ENCODE measurements around the gene GOLPH3L. TPM values are rescaled to one million over a fixed set of nuclear protein-coding genes. Genes with fewer than 3 reads are reported as not detected.
A peak's percentile ranks its signal among the peaks of the same experiment; 100 is the strongest.

The GOLPH3L gene
- total and polyA plus RNA-seq, 2 donors (not counting 1 experiment from before 2014, with no cell fraction given) = 7.4 to 25.3 TPM

- H3K9ac ChIP-seq (ENCODE audit: low read length) = no peak overlapping the region
- ChIA-PET POLR2A (no interaction called here), CTCF (interaction anchor here (0.7 to 1.8 kb wide), 2 partner anchors 11 to 1223 kb away, joined by 3 to 6 read pairs; partner anchors contain the start of gene GOLPH3L)
- H3K79me2 ChIP-seq (ENCODE audit: control insufficient read depth, insufficient read depth, low read length) = peaks cover 8% of the 10 kb centered on the region
- no peak overlapping the region for H3K4me2 ChIP-seq (replicated peaks; ENCODE audit: low read depth, low read length, poor library complexity, severe bottlenecking)
- H3K4me3 Mint-ChIP-seq = no peak overlapping the region
- H3K9me3 Mint-ChIP-seq (ENCODE audit: insufficient read depth) = no peaks in the 10 kb centered on the region
- H3K27me3 Mint-ChIP-seq = no peaks in the 10 kb centered on the region
- TF ChIP-seq CTCF (IDR thresholded peaks at IDR 0.05) (no peak), EZH2 (IDR thresholded peaks at IDR 0.05; ENCODE audit: borderline replicate concordance, insufficient read depth, low read depth, low read length, poor library complexity, severe bottlenecking) (no peak)
- peaks cover 17% of the 10 kb centered on the region for H3K4me1 Mint-ChIP-seq
- H4K20me1 ChIP-seq (ENCODE audit: control insufficient read depth, insufficient read depth, low read length, poor library complexity, severe bottlenecking) = no peaks in the 10 kb centered on the region
- peaks cover 10 to 11% of the 10 kb centered on the region in 2 donors for H3K4me1 ChIP-seq (ENCODE audit: control insufficient read depth in 2 of 2, insufficient read depth in 2 of 2, low read length in 2 of 2)
- no peak overlapping the region for H2AFZ ChIP-seq (ENCODE audit: insufficient read depth, low read depth, low read length, poor library complexity, severe bottlenecking)
- no peaks in the 10 kb centered on the region for H3K9me3 ChIP-seq (ENCODE audit: control extremely low read depth in 1 of 3, control insufficient read depth in 2 of 3, insufficient read depth in 1 of 3, low read length in 2 of 3)
- WGBS (ENCODE audit: insufficient coverage) = 92% methylated on average over 2 of the region's 3 CpGs
- no peak overlapping the region for H3K27ac ChIP-seq (ENCODE audit: low read length in 2 of 2)
- peaks cover 7 to 9% of the 10 kb centered on the region in 2 experiments for H3K36me3 ChIP-seq (replicated peaks in 1 of 2; ENCODE audit: control extremely low read depth in 1 of 2, control insufficient read depth in 1 of 2, extremely low read depth in 1 of 2, insufficient read depth in 2 of 2, low read length in 1 of 2)
- no peak for DNase-seq
- H3K27me3 ChIP-seq (replicated peaks in 1 of 4; ENCODE audit: control extremely low read depth in 1 of 4, control insufficient read depth in 3 of 4, insufficient read depth in 4 of 4, low read length in 3 of 4) = no peaks in the 10 kb centered on the region
- intact Hi-C loops (cut with micrococcal nuclease) = no loop called here
- no peak for ATAC-seq (ENCODE audit: low read depth)
- no peak overlapping the region for H3K4me3 ChIP-seq (ENCODE audit: control extremely low read depth in 1 of 5, extremely low read depth in 1 of 5, insufficient read depth in 1 of 5, low read depth in 2 of 5, low read length in 4 of 5)
- H3K27ac Mint-ChIP-seq = no peak overlapping the region
Measured at GRCh38 chr1:150686275-150686674, 10.7 kb downstream of the GOLPH3L start.

DNA sequence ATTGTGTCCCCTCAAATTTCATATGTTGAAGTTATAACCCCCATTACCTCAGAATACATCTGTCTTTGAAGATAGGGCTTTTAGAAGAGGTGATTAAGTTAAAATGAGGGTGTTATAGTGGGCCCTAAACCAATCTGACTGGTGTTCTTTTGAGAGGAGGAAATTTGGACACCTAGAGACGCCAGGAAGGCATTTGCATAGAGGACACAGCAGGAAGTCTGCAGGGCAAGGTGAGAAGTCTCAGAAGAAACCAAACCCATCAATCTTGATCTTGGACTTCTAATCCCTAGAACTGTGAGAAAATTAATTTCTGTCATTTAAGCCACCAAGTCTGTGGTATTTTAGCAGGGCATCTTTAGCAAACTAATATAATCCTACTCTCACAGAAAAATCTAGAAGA is 13.0 kb downstream of the GOLPH3L start:
- peak overlapping the region in 1 of 2 donors; percentile 50 for H3K27ac ChIP-seq (ENCODE audit: low read length in 2 of 2)
- DNase-seq (peak; percentile 38), ATAC-seq (ENCODE audit: low read depth) (peak; percentile 24)
- 0% methylated on average over 1 of the region's 1 CpG for WGBS (ENCODE audit: insufficient coverage)
- Mint-ChIP-seq H3K4me3 (peak overlapping the region; percentile 28), H3K4me1 (peaks cover 17% of the 10 kb centered on the region), H3K27ac (peak overlapping the region; percentile 47), H3K27me3 (no peaks in the 10 kb centered on the region), H3K9me3 (ENCODE audit: insufficient read depth) (no peaks in the 10 kb centered on the region)
- peak overlapping the region; percentile 56 for H3K4me2 ChIP-seq (replicated peaks; ENCODE audit: low read depth, low read length, poor library complexity, severe bottlenecking)
- no peak overlapping the region for H2AFZ ChIP-seq (ENCODE audit: insufficient read depth, low read depth, low read length, poor library complexity, severe bottlenecking)
- no peak overlapping the region for H3K4me3 ChIP-seq (ENCODE audit: control extremely low read depth in 1 of 5, extremely low read depth in 1 of 5, insufficient read depth in 1 of 5, low read depth in 2 of 5, low read length in 4 of 5)
- CTCF ChIA-PET = interaction anchor here (0.9 to 1.1 kb wide), 2 partner anchors 9 to 328 kb away, joined by 3 to 4 read pairs; no protein-coding TSS in a partner anchor
- POLR2A ChIA-PET = interaction anchor here (0.8 kb wide), 1 partner anchor 20 kb away, joined by 5 read pairs; no protein-coding TSS in a partner anchor
- H3K36me3 ChIP-seq (replicated peaks in 1 of 2; ENCODE audit: control extremely low read depth in 1 of 2, control insufficient read depth in 1 of 2, extremely low read depth in 1 of 2, insufficient read depth in 2 of 2, low read length in 1 of 2) = peaks cover 3 to 12% of the 10 kb centered on the region in 2 experiments
- TF ChIP-seq CTCF (IDR thresholded peaks at IDR 0.05) (no peak), EZH2 (IDR thresholded peaks at IDR 0.05; ENCODE audit: borderline replicate concordance, insufficient read depth, low read depth, low read length, poor library complexity, severe bottlenecking) (no peak)
- H3K79me2 ChIP-seq (ENCODE audit: control insufficient read depth, insufficient read depth, low read length) = peaks cover 21% of the 10 kb centered on the region
- H3K4me1 ChIP-seq (ENCODE audit: control insufficient read depth in 2 of 2, insufficient read depth in 2 of 2, low read length in 2 of 2) = peaks cover 10 to 11% of the 10 kb centered on the region in 2 donors
- H3K9ac ChIP-seq (ENCODE audit: low read length) = no peak overlapping the region
- intact Hi-C loops (cut with micrococcal nuclease) = no loop called here
- H3K27me3 ChIP-seq (replicated peaks in 1 of 4; ENCODE audit: control extremely low read depth in 1 of 4, control insufficient read depth in 3 of 4, insufficient read depth in 4 of 4, low read length in 3 of 4) = no peaks in the 10 kb centered on the region
- no peaks in the 10 kb centered on the region for H3K9me3 ChIP-seq (ENCODE audit: control extremely low read depth in 1 of 3, control insufficient read depth in 2 of 3, insufficient read depth in 1 of 3, low read length in 2 of 3)
- H4K20me1 ChIP-seq (ENCODE audit: control insufficient read depth, insufficient read depth, low read length, poor library complexity, severe bottlenecking) = no peaks in the 10 kb centered on the region
